Activated naive CD4-positive, alpha-beta T cell treated with anti-CD3 and anti-CD28 coated beads, Interleukin-2, amount 50 U/mL, for 24 hours (primary cell): ENCODE data around the gene IGFN1.
"Not testable (repeated sequence)": the region's sequence is repeated elsewhere in the genome, so short reads cannot be mapped to it uniquely, and the experiment has no call there.

Experiments
- H3K27ac Mint-ChIP-seq: one replicate; pipeline ENCODE4 v1.8.0; 2021; ENCODE audit warnings: mild to moderate bottlenecking, mixed read lengths
- H3K27me3 Mint-ChIP-seq: one replicate; pipeline ENCODE4 v1.8.0; 2021; ENCODE audit warnings: mixed read lengths
- H3K36me3 Mint-ChIP-seq: one replicate; pipeline ENCODE4 v1.8.0; 2021; ENCODE audit warnings: mixed read lengths
- H3K4me1 Mint-ChIP-seq: one replicate; pipeline ENCODE4 v1.8.0; 2021; ENCODE audit warnings: mixed read lengths
- H3K4me3 Mint-ChIP-seq: one replicate; pipeline ENCODE4 v1.8.0; 2021; ENCODE audit warnings: mild to moderate bottlenecking, mixed read lengths
- H3K9me3 Mint-ChIP-seq: one replicate; pipeline ENCODE4 v1.8.0; 2021; ENCODE audit warnings: mixed read lengths

IGFN1 gene

GRCh38 chr1:201229771-201230635 is 39.4 kb downstream of the IGFN1 start:
- peaks cover 14% of the 10 kb centered on the region for H3K27me3 Mint-ChIP-seq
- H3K4me3 Mint-ChIP-seq, result no peak overlapping the region
- H3K9me3 Mint-ChIP-seq, result no peaks in the 10 kb centered on the region
- H3K27ac Mint-ChIP-seq, result peak overlapping the region; percentile 46
- no peaks in the 10 kb centered on the region for H3K36me3 Mint-ChIP-seq
- H3K4me1 Mint-ChIP-seq, result no peaks in the 10 kb centered on the region

- Mint-ChIP-seq H3K9me3 (no peaks in the 10 kb centered on the region), H3K4me3 (no peak overlapping the region), H3K4me1 (no peaks in the 10 kb centered on the region), H3K36me3 (no peaks in the 10 kb centered on the region), H3K27me3 (peaks cover 14% of the 10 kb centered on the region), H3K27ac (no peak overlapping the region)
Observed at GRCh38 chr1:201230676-201231075, 40.1 kb downstream of the IGFN1 start.

GRCh38 chr1:201239646-201240045 is 49.0 kb downstream of the IGFN1 start:
- H3K4me1 Mint-ChIP-seq, H3K9me3 Mint-ChIP-seq, H3K27ac Mint-ChIP-seq, H3K36me3 Mint-ChIP-seq, H3K4me3 Mint-ChIP-seq: not testable (repeated sequence)
- peaks cover 26% of the 10 kb centered on the region for H3K27me3 Mint-ChIP-seq

- Mint-ChIP-seq H3K36me3 (no peaks in the 10 kb centered on the region), H3K27me3 (peaks cover 26% of the 10 kb centered on the region), H3K4me1 (no peaks in the 10 kb centered on the region), H3K4me3 (no peak overlapping the region), H3K9me3 (no peaks in the 10 kb centered on the region), H3K27ac (no peak overlapping the region)
Observed at GRCh38 chr1:201240171-201240570, 49.5 kb downstream of the IGFN1 start.

GRCh38 chr1:201241736-201242135 is 51.1 kb downstream of the IGFN1 start:
- Mint-ChIP-seq H3K36me3 (no peaks in the 10 kb centered on the region), H3K27me3 (peaks cover 26% of the 10 kb centered on the region), H3K4me1 (no peaks in the 10 kb centered on the region)

GRCh38 chr1:201245082-201245481 is 54.5 kb downstream of the IGFN1 start:
- peaks cover 23% of the 10 kb centered on the region for H3K27me3 Mint-ChIP-seq
- H3K4me1 Mint-ChIP-seq, result no peaks in the 10 kb centered on the region
- H3K27ac Mint-ChIP-seq, result no peak overlapping the region
- H3K36me3 Mint-ChIP-seq, result no peaks in the 10 kb centered on the region
- H3K9me3 Mint-ChIP-seq, result no peaks in the 10 kb centered on the region
- no peak overlapping the region for H3K4me3 Mint-ChIP-seq

More at GRCh38 chr1:201241736-201242135, 51.1 kb downstream of the IGFN1 start:
- H3K27ac Mint-ChIP-seq, result no peak overlapping the region
- H3K4me3 Mint-ChIP-seq, result no peak overlapping the region
- no peaks in the 10 kb centered on the region for H3K9me3 Mint-ChIP-seq

GRCh38 chr1:201248721-201249559 is 58.3 kb downstream of the IGFN1 start:
- Mint-ChIP-seq H3K27ac (no peak overlapping the region), H3K27me3 (peaks cover 4% of the 10 kb centered on the region), H3K4me3 (no peak overlapping the region), H3K36me3 (no peaks in the 10 kb centered on the region), H3K4me1 (no peaks in the 10 kb centered on the region), H3K9me3 (no peaks in the 10 kb centered on the region)

- H3K36me3 Mint-ChIP-seq, result no peaks in the 10 kb centered on the region
- no peaks in the 10 kb centered on the region for H3K9me3 Mint-ChIP-seq
- H3K4me3 Mint-ChIP-seq, result no peak overlapping the region
- H3K27ac Mint-ChIP-seq, result no peak overlapping the region
- H3K27me3 Mint-ChIP-seq, result peaks cover 2% of the 10 kb centered on the region
- H3K4me1 Mint-ChIP-seq, result no peaks in the 10 kb centered on the region
Observed at GRCh38 chr1:201250326-201251011, 59.8 kb downstream of the IGFN1 start.

GRCh38 chr1:201251411-201251810 is 60.8 kb downstream of the IGFN1 start:
- Mint-ChIP-seq H3K27ac (no peak overlapping the region), H3K9me3 (no peaks in the 10 kb centered on the region), H3K36me3 (no peaks in the 10 kb centered on the region), H3K4me3 (no peak overlapping the region), H3K27me3 (peaks cover 2% of the 10 kb centered on the region), H3K4me1 (no peaks in the 10 kb centered on the region)

GRCh38 chr1:201251851-201252430 is 61.3 kb downstream of the IGFN1 start:
- Mint-ChIP-seq H3K27me3 (peaks cover 2% of the 10 kb centered on the region), H3K4me1 (no peaks in the 10 kb centered on the region), H3K27ac (no peak overlapping the region), H3K4me3 (no peak overlapping the region), H3K36me3 (no peaks in the 10 kb centered on the region), H3K9me3 (no peaks in the 10 kb centered on the region)

GRCh38 chr1:201252944-201253371 is 62.3 kb downstream of the IGFN1 start:
- no peaks in the 10 kb centered on the region for H3K36me3 Mint-ChIP-seq
- no peak overlapping the region for H3K27ac Mint-ChIP-seq
- H3K9me3 Mint-ChIP-seq, result no peaks in the 10 kb centered on the region
- no peaks in the 10 kb centered on the region for H3K4me1 Mint-ChIP-seq
- no peak overlapping the region for H3K4me3 Mint-ChIP-seq
- peaks cover 2% of the 10 kb centered on the region for H3K27me3 Mint-ChIP-seq

- no peaks in the 10 kb centered on the region for H3K9me3 Mint-ChIP-seq
- H3K36me3 Mint-ChIP-seq, result no peaks in the 10 kb centered on the region
- no peaks in the 10 kb centered on the region for H3K4me1 Mint-ChIP-seq
- H3K27me3 Mint-ChIP-seq, result peaks cover 2% of the 10 kb centered on the region
- no peak overlapping the region for H3K27ac Mint-ChIP-seq
- H3K4me3 Mint-ChIP-seq, result no peak overlapping the region
Observed at GRCh38 chr1:201253411-201253810, 62.8 kb downstream of the IGFN1 start.

- Mint-ChIP-seq H3K27ac (no peak overlapping the region), H3K9me3 (no peaks in the 10 kb centered on the region), H3K4me1 (no peaks in the 10 kb centered on the region), H3K36me3 (no peaks in the 10 kb centered on the region), H3K27me3 (peaks cover 2% of the 10 kb centered on the region), H3K4me3 (no peak overlapping the region)
Observed at GRCh38 chr1:201253906-201254624, 63.4 kb downstream of the IGFN1 start.

GRCh38 chr1:201254625-201255478 is 64.2 kb downstream of the IGFN1 start:
- Mint-ChIP-seq H3K36me3 (no peaks in the 10 kb centered on the region), H3K4me3 (no peak overlapping the region), H3K27ac (no peak overlapping the region), H3K27me3 (no peaks in the 10 kb centered on the region), H3K9me3 (no peaks in the 10 kb centered on the region), H3K4me1 (no peaks in the 10 kb centered on the region)
